ENCODE data around the gene MB21D2. TPM values are rescaled to one million over a fixed set of nuclear protein-coding genes. Genes with fewer than 3 reads are reported as not detected.

The MB21D2 gene
- total RNA-seq, 1 donor from 2014 or later, result 14.1 TPM

DNA sequence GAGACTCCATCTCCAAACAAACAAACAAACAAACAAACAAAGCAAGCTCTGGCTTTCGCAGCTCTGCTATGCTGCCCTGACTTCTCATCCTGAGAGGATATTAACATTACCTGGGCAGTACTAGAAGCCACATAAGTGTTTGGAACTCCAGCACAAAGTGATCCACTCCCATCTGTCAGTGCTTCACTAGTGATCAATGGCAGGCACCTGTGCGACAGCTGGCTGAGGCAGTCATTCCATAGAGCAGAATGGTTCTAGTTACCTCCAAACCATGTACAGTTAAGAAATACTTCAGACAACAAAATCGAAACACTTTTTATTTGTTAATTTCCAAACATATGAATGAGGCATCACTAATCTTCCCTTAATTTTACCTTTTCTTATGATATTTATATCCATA is 2.8 kb upstream of the MB21D2 start:
- no peaks in the 10 kb centered on the region for H3K36me3 Mint-ChIP-seq
- DNase-seq (ENCODE audit: extremely low spot score, unreplicated experiment), result no peak
- TF ChIP-seq, protein P1, sequence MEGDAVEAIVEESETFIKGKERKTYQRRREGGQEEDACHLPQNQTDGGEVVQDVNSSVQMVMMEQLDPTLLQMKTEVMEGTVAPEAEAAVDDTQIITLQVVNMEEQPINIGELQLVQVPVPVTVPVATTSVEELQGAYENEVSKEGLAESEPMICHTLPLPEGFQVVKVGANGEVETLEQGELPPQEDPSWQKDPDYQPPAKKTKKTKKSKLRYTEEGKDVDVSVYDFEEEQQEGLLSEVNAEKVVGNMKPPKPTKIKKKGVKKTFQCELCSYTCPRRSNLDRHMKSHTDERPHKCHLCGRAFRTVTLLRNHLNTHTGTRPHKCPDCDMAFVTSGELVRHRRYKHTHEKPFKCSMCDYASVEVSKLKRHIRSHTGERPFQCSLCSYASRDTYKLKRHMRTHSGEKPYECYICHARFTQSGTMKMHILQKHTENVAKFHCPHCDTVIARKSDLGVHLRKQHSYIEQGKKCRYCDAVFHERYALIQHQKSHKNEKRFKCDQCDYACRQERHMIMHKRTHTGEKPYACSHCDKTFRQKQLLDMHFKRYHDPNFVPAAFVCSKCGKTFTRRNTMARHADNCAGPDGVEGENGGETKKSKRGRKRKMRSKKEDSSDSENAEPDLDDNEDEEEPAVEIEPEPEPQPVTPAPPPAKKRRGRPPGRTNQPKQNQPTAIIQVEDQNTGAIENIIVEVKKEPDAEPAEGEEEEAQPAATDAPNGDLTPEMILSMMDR (conservative IDR thresholded peaks at IDR 0.05), result no peak
- H3K27ac Mint-ChIP-seq, result peak overlapping the region; percentile 57
- H3K27me3 Mint-ChIP-seq, result peaks cover 12% of the 10 kb centered on the region
- H3K4me1 Mint-ChIP-seq (ENCODE audit: unreplicated experiment), result peaks cover 19% of the 10 kb centered on the region
- no peaks in the 10 kb centered on the region for H3K9me3 Mint-ChIP-seq
- H3K4me3 Mint-ChIP-seq, result peak overlapping the region; percentile 95

DNA sequence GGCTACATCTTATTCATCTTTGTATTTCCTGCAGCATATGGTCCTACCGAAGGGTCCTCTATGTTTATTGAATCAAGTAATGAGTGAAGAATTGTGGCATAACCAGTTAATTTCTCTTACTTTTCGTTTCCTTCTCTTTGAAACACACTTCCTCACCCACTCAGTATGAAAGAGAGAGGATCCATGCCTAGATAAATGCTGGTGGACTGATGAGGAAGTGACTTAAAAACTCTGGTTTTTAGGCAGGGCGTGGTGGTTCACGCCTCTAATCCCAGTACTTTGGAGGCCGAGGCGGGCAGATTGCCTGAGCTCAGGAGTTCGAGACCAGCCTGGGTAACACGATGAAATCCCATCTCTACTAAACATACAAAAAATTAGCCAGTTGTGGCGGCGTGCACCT is 2.2 kb upstream of the MB21D2 start:
- peaks cover 17% of the 10 kb centered on the region for H3K27me3 Mint-ChIP-seq
- peak overlapping the region; percentile 57 for H3K27ac Mint-ChIP-seq
- peak overlapping the region; percentile 95 for H3K4me3 Mint-ChIP-seq
- peaks cover 24% of the 10 kb centered on the region for H3K4me1 Mint-ChIP-seq (ENCODE audit: unreplicated experiment)
- TF ChIP-seq, protein P1 (conservative IDR thresholded peaks at IDR 0.05), result no peak
- H3K36me3 Mint-ChIP-seq, result no peaks in the 10 kb centered on the region
- DNase-seq (ENCODE audit: extremely low spot score, unreplicated experiment), result no peak
- no peaks in the 10 kb centered on the region for H3K9me3 Mint-ChIP-seq

DNA sequence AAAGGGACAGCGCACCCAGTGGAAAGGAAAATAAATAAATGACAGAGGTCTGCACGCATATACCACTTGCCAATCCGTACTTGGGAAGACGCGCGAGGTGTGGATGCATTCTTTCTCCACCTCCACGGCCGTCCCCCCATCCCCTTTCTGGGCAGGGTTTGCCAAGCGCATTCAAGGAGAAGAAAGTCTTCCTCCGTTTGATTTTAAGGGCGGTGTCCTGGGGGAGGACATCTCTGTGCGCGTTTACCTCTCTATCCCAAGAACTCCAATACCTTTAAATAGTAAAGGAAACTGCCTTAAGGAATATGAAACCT is 576 bp upstream of the MB21D2 start:
- TF ChIP-seq, protein P1 (conservative IDR thresholded peaks at IDR 0.05), result no peak
- H3K27me3 Mint-ChIP-seq, result peaks cover 20% of the 10 kb centered on the region

DNA sequence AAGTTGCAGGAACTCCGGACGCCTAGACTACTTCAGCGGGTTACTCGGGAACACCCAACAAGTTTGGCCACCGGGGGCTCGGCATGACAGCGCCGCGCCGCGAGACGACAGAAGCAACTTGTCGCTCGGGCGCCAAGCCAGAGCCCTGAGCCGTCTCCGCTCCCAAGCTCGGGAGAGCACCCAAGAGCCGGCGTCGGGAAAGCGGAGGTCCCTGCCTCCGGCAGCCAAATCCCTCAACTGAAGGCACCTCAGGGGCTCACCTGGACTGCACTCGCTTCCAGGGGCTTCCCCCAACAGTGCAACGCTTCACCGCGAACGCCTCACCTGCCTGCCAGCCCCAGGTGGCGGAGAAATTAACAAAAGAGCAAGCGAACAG is 640 bp downstream of the MB21D2 start:
- peaks cover 26% of the 10 kb centered on the region for H3K4me1 Mint-ChIP-seq (ENCODE audit: unreplicated experiment)
- H3K4me3 Mint-ChIP-seq, result peak overlapping the region; percentile 95
- peaks cover 20% of the 10 kb centered on the region for H3K27me3 Mint-ChIP-seq
- TF ChIP-seq, protein P1 (conservative IDR thresholded peaks at IDR 0.05), result peak; percentile 18
- H3K27ac Mint-ChIP-seq, result peak overlapping the region; percentile 97
- H3K9me3 Mint-ChIP-seq, result no peaks in the 10 kb centered on the region
- no peaks in the 10 kb centered on the region for H3K36me3 Mint-ChIP-seq
- DNase-seq (ENCODE audit: extremely low spot score, unreplicated experiment), result peak; percentile 71

More for the DNA sequence above, 576 bp upstream of the MB21D2 start:
- Mint-ChIP-seq H3K9me3 (no peaks in the 10 kb centered on the region), H3K36me3 (no peaks in the 10 kb centered on the region), H3K4me1 (ENCODE audit: unreplicated experiment) (peaks cover 31% of the 10 kb centered on the region), H3K27ac (peak overlapping the region; percentile 97), H3K4me3 (peak overlapping the region; percentile 95)
- DNase-seq (ENCODE audit: extremely low spot score, unreplicated experiment), result no peak

DNA sequence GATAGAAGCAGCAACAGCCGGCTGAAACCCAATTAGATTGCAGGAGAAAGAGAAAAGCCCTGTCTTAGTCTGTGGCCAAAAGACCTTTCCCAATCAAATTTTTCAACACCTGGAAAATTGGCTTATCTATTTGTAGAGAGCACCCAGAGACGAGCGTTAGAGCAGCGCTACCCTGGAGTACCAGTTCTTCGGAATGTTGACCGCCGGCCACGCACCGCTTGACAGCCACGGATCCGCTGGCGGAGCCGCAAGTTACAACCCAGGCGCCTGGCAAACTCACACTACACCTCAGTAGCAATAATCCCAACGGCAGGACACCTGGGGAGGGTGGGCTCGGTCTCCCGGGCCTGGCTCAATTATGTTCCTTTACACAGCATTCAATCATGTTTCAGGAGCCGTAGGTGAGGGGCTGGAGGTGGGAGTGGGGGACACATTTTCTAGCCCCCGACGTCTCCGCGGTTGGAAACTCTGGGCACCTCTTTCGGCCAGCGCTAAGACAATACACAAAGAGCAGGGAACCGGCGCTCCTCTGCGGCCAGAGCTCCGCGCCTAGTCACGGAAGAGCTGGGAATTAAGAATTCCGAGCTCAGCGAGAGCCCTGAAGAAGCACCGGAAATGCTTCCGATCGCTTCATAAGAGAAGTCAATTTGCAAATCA is 1.2 kb downstream of the MB21D2 start:
- Mint-ChIP-seq H3K4me3 (peak overlapping the region; percentile 95), H3K9me3 (no peaks in the 10 kb centered on the region), H3K27ac (peak overlapping the region; percentile 97), H3K27me3 (peaks cover 20% of the 10 kb centered on the region), H3K36me3 (no peaks in the 10 kb centered on the region), H3K4me1 (ENCODE audit: unreplicated experiment) (peaks cover 22% of the 10 kb centered on the region)
- TF ChIP-seq, protein P1 (conservative IDR thresholded peaks at IDR 0.05), result no peak
- peak; percentile 71 for DNase-seq (ENCODE audit: extremely low spot score, unreplicated experiment)
